NCI-H2196 (cell line): ENCODE measurements around the gene CTF1.
"Not testable (repeated sequence)": the region's sequence is repeated elsewhere in the genome, so short reads cannot be mapped to it uniquely, and the experiment has no call there.

ENCODE experiments used
- DNase-seq: peaks from one replicate; lab custom pipeline; 2025; ENCODE audit not compliant: unreplicated experiment; lab: John Stamatoyannopoulos, UW

CTF1 gene, protein sequence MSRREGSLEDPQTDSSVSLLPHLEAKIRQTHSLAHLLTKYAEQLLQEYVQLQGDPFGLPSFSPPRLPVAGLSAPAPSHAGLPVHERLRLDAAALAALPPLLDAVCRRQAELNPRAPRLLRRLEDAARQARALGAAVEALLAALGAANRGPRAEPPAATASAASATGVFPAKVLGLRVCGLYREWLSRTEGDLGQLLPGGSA

DNA sequence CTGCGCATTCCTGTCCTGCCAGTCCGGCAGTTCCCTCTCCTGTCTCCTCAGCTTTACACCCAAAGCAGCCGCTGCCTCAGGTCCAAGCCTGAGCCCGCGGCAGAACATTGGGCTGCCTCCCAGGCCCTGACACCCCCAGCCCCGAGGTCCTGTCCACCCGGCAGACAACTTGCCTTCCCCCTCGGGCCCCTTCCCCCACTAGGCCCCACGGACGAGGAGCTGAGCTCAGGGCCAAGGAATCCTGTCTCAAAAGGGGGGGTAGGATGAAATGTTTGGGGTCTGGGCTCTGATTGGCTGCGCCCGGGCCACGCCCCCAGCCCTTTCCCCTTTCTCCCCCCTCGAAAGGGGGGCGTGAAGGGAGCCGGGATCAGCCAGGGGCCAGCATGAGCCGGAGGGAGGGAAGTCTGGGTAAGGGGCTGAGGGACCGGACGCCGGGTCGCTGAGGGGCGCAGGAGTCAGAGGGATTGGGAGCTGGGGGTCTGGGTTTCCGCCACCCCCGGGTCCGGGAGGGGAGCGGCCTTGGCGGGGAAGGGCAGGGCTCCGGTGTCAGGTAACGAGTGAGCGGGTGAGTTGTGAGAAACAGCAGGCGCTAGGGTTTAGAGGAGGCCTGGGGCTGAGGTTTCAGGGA, at the start of gene CTF1:
Gene CTF1, plus strand, starts transcription at position 354 of the 628 bp plus-strand sequence. Its CDS starts 30 bp downstream, at position 384.
- peak; percentile 76 for DNase-seq

DNA sequence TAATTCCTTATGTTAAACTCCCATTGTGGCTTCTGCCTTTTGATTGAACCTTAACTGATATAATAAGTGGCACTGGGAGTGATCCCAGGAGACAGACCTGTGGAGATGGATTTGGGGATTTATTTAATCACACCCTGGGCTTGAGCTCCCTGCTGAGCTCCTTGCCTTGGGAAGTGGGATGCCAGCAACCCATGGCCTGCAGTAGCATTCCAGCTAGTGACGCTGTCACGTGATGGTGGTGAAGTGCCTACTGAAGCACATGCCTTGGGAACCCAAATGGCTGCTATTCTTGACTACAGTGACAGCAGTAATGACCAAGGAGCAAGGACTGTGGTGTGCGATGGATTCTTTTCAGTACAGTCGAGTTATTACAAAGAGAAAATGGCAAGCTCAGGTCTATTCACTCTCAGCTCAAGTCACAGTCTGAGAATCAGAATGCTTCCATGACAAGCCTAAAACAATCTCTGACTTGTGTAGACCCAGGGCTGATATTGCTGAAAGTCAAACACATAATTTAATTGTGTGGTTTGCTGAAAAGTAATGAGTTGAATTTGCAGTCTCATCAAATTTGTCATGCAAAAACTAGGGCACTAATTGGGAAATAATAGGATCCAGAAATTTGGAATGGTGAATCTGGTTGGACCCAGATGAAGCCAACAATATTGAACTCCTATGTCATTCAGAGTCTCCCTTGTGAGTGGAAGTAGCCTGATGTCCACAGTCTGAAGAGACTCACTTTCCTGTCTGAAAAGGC, 49.6 kb upstream of the CTF1 start:
- no peak for DNase-seq

DNA sequence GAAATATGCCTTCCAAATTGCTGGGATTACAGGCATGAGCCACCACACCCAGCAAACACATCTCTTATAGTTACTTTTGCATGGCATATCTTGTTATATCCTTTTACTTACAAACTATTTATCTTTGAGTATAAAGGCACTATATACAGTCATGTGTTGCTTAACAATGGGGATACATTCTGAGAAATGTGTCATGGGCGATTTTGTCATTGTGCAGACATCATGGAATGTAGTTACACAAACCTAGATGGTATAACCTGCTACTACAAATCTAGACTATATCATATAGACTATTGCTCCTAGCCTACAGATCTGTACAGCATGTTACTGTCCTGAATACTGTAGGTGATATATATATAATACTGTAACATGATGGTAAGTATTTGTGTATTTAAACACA, 46.2 kb upstream of the CTF1 start:
- no peak for DNase-seq

DNA sequence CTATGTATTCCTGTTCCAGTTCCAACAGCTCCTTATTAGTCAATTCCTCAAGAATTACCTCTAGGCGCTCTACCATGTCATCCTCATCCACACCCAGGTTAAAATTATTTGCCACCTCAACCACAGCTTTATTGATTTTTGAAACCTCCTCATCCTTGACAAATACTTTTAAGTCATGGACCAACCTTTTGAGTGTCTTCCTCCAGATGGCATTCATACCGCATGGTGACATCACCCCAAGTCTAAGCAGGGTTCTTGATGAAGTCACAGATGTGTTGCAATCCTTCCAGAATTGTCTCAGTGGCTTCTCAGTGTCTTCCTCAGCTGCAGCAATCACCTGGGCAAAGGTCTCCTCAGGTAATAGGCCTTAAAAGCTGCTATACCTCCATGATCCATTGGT, 42.7 kb upstream of the CTF1 start:
- no peak for DNase-seq

DNA sequence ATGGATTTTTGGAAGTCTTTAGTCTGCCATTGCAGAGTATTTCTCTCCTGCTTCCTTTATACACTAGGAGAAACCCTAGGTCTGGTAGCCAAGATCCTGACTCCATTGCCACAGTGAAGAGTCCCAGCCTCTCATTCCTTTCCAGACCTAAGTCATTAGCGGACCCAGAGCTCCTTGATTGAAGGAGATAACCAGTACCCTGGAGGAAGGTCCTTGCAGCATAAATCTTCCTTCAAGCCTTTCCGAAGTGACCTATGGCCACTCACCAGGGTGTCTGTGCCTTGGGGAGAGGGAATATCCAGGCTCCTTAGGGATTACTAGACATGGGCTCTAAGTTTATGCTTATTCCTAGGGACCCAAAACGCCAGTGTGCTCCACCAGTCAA, 38.3 kb upstream of the CTF1 start:
- DNase-seq = no peak

DNA sequence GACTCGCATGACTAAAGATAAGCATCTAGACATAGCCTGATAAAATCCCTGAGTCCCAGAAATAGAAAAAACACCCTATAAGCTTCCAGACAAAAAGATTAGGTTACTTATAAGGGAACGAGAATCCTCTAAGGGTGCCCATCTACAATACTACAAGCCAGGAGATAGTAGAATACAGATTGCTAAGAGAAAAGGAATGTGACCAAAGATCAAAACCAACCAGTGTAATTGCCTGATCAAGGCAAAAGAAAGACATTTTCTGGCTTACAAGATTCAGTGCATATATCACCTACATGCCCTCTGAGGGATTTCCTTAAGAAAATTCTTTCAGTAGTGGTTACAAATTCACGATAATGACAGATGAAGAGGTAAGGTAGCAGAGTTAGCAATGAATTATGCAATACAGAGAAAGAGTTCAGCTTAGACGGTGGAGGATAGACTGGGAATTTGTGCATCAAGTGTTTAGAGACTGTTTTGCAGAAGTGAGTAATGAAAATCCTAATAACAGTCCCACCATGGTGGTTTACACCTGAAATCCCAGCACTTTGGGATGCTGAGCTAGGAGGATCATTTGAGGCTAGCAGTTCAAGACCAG, 37.5 kb upstream of the CTF1 start:
- DNase-seq = no peak

DNA sequence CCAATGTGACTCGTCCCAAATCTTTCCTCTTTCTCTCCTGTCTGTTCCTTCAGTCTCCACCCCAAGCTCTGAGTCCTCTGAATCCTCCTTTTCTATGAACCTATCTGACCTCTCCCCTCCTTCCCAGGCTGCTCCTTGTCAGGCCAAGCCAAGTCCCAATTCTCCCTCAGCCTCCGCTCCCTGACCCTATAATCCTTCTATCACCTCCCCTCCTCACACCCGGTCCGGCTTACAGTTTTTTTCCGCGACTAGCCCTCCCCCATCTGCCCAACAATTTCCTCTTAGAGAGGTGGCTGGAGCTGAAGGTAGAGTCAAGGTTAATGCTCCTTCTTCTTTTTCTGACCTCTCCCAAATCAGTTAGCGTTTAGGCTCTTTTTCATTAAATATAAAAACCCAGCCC, 35.7 kb upstream of the CTF1 start:
- DNase-seq = not testable (repeated sequence)

DNA sequence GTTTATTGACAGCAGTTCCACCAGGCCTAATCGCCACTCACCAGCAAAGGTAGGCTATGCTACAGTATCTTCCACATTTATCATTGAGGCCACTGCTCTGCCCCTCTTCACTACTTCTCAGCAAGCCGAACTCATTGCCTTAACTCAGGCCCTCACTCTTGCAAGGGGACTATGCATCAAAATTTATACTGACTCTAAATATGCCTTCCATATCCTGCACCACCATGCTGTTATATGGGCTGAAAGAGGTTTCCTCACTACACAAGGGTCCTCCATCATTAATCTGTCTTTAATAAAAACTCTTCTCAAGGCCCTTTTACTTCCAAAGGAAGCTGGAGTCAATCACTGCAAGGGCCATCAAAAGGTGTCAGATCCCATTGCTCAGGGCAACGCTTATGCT, 33.2 kb upstream of the CTF1 start:
- not testable (repeated sequence) for DNase-seq

DNA sequence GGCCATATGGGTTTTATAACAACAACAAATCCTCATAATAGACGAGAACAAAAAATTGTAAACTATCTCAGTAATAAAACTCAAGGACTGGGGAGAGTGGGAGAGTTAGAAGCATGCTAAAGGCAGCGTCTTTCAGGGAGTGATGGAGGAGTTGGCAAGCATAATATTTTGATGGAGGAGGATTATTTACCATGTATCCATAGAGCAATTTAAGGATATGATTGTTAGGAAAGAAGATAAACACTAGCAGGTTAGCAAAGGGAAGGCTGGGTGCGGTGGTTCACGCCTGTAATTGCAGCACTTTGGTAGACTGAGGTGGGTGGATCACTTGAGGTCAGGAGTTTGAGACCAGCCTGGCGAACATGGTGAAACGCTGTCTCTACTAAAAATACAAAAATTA, 30.4 kb upstream of the CTF1 start:
- no peak for DNase-seq

DNA sequence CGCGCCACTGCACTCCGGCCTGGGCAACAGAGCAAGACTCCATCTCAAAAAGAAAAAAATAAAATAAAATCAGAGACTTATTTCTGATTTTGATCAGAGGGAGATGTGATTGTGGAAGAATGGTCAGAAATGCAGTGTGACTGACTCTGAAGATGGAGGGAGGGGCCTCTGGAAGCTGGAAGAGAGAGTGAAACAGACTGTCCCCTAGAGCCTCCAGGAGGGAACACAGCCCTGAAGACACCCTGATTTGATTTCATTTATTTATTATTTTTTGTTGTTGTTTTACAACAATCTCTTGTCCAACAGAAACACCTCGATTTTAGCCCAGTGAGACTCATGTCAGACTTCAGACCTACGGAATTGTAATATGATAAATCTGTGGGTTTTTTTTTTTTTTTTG, 28.7 kb upstream of the CTF1 start:
- no peak for DNase-seq

DNA sequence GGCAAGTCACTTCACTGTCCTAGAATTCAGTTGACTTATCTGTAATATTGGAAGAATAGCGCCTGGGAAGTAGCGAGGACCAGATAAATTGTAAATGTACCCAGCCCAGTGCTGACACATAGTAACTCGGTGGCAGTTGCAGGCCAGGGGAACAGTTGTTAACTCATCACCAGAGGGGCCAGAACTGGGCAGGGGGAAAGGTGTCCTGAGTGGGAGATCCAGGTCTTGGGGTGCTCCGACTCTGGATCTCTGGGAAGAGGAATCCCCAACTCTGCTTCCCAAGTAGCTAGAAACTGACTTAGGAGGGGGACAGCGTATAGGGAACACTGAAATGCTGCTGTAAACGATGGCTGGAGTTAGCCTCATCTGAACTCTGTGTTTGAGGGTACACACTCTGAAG, 25.5 kb upstream of the CTF1 start:
- no peak for DNase-seq

DNA sequence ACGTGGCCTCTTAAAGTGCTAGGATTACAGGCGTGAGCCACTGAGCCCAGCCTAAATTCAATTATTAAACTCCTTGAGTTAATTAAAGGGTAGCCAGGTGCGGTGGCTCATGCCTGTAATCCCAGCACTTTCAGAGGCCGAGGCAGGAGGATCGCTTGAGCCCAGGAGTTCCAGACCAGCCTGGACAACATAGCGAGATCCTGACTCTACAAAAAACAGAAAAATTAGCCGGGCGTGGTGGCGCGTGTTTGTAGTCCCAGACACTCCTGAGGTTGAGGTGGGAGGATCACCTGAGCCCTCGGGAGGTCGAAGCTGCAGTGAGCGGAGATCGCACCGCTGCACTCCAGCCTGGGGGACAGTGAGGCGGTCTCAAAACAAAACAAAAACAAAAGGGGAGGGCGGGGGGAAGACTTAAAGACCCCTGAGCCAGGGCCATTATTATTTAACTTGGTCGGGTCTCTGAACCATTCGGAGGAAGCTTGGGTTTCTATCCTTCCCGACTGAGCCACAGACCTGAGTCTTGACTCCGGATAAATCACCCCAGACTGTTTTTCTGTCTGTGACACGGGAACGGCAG, 22.1 kb upstream of the CTF1 start:
- no peak for DNase-seq

DNA sequence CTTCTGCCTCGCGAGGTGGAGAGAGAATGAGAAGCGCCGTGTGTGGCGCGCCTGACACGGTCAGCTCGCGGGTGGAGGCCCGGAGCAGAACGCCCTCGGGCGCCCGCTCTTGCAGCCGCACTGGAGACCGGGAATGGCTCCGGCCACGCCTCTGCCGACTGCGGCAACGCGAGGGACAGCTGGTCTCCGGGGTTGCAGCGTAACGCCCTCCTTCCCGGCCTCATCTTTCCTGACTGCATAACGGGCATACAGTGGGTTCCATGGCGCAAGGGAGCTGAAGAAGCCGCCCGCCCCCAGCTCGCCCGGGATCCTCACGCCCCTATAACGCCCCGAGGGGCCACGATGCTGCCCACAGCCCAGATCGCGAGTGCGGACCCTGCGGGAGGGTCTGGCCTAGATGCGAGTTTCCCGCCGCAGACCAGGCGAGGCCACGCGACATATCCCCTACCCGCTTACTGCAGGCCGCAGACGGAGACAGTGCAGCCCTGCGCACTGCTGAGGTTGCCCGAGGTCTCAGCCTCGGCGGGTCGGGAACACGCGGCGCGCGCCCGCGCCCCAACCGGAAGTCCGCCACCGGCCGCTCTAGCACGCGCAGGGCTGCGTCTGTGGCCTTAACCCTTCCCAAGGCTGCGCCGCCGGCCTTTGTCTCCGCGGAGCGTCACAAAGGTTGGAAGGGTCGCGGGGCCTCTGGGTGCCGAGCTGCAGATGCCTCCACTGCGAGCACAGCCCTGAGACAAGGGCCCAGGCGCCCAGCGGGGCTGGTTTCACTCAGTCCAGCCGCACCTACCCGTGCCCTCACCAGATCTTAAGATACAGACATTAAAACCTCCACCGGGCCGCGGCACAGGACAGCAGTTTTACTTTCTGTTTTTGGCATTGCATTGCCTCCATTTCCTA, 21.3 kb upstream of the CTF1 start:
- peak; percentile 94 for DNase-seq

DNA sequence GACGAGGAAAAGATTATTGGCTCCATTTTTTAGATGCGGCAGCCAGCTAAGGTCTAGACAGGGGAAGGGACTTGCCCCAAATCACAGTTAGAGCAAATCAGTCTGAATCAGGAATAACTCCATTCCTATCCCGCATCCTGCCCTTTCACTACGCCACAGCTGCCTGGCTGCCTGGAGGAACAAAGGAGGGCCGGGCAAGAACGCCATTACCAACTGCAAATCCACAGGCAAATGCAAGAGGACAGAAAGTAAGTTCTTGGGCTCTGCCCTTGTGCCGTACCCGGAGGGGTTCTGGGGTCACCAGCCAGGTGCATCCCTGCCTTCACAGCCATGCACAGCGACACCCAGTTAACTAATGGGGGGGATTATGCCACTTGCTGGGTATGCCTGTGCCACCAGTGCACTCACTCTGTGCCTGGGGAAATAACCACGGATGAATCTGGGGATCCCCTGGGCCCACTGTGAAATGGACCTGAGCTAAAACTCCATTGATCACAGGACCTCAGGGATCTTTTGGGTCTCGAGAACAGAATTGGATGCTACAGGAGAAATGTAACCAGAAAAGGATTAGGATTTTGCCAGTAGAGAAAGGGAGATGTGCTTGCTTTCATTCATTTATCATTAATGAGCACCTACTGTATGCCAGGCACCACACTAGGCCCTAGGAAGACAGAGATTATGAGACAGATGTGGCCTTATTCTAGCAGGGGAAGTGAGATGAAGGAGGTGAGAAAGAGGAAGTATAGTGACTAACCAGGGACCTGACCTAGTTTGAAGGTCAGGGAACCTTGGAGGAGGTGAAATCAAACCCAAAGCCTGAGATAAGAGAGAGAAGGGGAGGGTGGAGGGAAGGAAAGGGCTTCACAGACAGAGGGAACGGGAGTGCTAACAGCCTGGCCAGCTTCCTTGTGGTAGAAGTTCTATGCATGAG, 20.3 kb upstream of the CTF1 start:
- DNase-seq = no peak

DNA sequence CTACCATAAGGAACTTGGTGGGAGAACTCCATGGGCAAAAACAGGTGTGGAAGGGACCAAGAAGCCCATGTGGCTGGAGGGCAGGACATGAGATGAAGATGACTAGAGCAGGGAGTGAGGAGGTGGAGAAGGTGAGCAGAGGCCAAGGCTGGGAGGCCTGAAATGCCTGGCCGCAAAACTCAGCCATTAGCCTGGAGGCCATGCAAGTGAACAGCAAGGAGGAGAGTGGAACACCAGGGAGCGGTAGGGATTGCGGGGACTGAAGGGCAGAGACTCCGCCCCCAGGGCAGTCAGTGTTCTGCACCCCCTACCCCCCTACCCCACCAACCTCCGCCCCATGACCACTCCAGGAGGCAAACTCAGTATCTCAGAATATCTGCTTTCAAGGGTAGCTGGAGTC, 19.5 kb upstream of the CTF1 start:
- no peak for DNase-seq

DNA sequence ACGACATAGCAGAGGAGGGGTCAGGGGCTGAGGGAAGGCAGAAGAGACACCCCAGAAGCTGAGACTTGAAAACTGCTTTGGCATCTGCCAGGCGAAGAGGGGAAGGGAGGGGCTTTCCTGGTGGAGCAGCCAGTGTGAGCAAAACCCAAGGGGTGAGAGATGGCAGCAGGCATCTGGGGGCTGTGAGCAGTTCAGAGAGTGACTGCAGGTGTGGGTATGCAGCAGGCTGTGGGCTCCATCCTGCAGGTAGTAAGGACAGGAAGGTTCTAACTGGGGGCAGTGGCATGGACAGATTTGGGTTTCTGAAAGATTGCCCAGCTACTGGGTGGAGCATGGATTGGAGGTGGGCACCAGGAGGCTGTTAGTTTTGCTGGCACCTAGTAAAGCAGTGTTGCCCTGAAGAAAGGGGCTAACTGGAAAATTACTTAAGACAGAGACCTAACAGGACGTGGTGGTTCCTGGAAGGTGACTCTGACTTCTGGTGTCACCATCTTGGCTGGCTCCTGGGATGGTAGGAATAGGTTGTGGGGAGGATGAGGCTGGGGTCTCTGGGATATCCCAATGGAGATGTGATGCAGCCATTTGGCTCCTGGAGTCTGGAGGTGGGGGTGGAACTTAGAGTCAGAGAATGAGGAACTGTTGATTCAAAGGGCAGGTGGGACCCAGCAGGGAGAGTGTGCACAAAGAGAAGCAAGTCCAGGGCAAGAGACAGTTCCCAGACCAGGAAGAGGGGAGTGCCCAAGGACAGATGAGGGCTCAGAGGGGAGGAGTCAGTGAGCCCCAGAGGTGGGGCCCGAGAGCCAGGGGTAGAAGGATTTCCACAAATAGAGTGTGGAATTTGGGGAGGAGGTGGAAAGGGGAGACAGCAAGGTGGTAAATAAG, 13.7 kb upstream of the CTF1 start:
- DNase-seq = no peak

DNA sequence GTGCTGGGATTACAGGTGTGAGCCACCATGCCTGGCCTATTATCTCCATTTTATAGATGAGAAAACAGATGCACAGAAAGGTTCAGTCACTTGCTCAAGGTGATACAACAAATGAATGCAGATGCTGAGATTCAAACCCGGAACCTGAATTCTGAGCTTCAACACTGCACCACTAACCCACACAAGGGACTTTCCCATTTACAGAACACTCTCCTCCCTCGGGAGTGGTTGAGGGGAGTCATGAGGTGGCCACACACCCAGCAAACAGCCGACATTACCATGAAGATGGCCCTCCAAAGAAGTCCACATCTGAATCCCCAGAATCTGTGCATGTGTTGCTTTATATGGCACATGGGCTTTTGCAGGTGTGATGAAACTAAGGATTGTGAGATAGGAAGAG, 11.7 kb upstream of the CTF1 start:
- no peak for DNase-seq

DNA sequence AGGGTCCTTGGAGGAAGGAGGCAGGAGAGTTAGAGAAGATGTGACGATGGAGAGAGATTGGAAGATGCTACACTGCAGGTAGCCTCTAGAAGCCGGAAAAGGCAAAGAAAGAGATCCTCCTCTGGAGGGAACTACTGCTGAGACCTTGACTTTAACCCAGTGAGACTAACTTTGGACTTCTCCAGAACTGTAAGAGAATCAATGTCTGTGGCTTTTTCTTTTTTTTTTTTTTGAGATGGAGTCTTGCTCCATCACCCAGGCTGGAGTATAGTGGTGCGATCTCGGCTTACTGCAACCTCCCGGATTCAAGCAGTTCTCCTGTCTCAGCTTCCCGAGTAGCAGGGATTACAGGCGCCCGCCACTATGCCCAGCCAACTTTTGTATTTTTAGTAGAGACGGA, 11.2 kb upstream of the CTF1 start:
- DNase-seq = no peak

DNA sequence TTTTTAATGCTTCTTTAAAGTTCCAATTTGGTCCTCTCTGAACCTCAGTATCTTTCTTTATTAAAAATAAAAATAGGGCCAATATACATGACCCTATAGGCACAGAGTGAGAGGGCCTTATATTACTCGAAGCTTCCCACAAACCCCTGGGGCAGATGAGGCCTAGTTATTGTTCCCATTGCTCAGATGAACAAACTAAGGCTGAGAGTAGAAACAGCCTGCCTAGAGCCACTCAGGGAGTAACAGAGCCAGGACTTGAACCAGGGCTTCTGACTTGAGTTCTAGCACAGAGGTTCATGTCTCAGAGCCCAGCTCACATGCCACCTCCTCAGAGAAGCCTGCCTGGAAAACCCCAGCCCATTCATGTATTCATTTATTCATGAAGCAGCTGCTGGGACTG, 10.3 kb upstream of the CTF1 start:
- DNase-seq = no peak
